ENCODE data around the gene WNT9A. TPM values are rescaled to one million over a fixed set of nuclear protein-coding genes. Genes with fewer than 3 reads are reported as not detected.

Gene WNT9A
- total and polyA plus RNA-seq, 2 of the 4 experiments (the other 2 are of a cell fraction): 0.18 to 0.36 TPM

- no peaks in the 10 kb centered on the region for H3K4me1 ChIP-seq (ENCODE audit: control insufficient read depth, insufficient read depth, low read length)
- no peak overlapping the region for H3K4ac ChIP-seq (ENCODE audit: low read depth, low read length)
- H4K5ac ChIP-seq (ENCODE audit: low read depth, low read length): no peak overlapping the region
- CTCF ChIA-PET: no interaction called here
- no peak overlapping the region for H2AFZ ChIP-seq (replicated peaks; ENCODE audit: low read length, poor library complexity)
- H2BK20ac ChIP-seq (ENCODE audit: low read depth, low read length): no peak overlapping the region
- no peaks in the 10 kb centered on the region for H3K9me3 ChIP-seq (ENCODE audit: control insufficient read depth, insufficient read depth, low read length)
- no peak overlapping the region for H3K9ac ChIP-seq (ENCODE audit: low read depth, low read length)
- TF ChIP-seq RCOR1 (IDR thresholded peaks at IDR 0.05; ENCODE audit: insufficient replicate concordance, low read length) (no peak), BHLHE40 (IDR thresholded peaks at IDR 0.05; ENCODE audit: low read depth, low read length) (no peak), ELK1 (IDR thresholded peaks at IDR 0.05; ENCODE audit: borderline replicate concordance, low read depth, low read length) (no peak), RAD21 (IDR thresholded peaks at IDR 0.05; ENCODE audit: low read length) (no peak), RFX5 (IDR thresholded peaks at IDR 0.05; ENCODE audit: low read depth, low read length) (no peak), USF2 (IDR thresholded peaks at IDR 0.05; ENCODE audit: low read depth, low read length) (no peak), FOS (IDR thresholded peaks at IDR 0.05; ENCODE audit: low read depth, low read length) (no peak), CEBPB (IDR thresholded peaks at IDR 0.05; ENCODE audit: low read depth, low read length) (no peak), POLR2A (IDR thresholded peaks at IDR 0.05; ENCODE audit: low read depth, low read length) (no peak), NFE2L2 (IDR thresholded peaks at IDR 0.05; ENCODE audit: low read depth, low read length) (no peak), MXI1 (IDR thresholded peaks at IDR 0.05; ENCODE audit: borderline replicate concordance, low read depth, low read length) (no peak), SMC3 (IDR thresholded peaks at IDR 0.05; ENCODE audit: low read depth, low read length) (no peak), MAZ (IDR thresholded peaks at IDR 0.05; ENCODE audit: borderline replicate concordance, low read depth, low read length) (no peak)
- TF ChIP-seq, protein P1, sequence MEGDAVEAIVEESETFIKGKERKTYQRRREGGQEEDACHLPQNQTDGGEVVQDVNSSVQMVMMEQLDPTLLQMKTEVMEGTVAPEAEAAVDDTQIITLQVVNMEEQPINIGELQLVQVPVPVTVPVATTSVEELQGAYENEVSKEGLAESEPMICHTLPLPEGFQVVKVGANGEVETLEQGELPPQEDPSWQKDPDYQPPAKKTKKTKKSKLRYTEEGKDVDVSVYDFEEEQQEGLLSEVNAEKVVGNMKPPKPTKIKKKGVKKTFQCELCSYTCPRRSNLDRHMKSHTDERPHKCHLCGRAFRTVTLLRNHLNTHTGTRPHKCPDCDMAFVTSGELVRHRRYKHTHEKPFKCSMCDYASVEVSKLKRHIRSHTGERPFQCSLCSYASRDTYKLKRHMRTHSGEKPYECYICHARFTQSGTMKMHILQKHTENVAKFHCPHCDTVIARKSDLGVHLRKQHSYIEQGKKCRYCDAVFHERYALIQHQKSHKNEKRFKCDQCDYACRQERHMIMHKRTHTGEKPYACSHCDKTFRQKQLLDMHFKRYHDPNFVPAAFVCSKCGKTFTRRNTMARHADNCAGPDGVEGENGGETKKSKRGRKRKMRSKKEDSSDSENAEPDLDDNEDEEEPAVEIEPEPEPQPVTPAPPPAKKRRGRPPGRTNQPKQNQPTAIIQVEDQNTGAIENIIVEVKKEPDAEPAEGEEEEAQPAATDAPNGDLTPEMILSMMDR (conservative IDR thresholded peaks at IDR 0.05; ENCODE audit: low read depth, low read length): no peak
- dilution Hi-C loops (cut with HindIII; ENCODE audit: low sequenced_read_pairs, unreplicated experiment): no loop called here
- no peak overlapping the region for H3K56ac ChIP-seq (ENCODE audit: extremely low read depth, insufficient read depth, low read length)
- no peak overlapping the region for H3K18ac ChIP-seq (ENCODE audit: low read depth, low read length)
- no peaks in the 10 kb centered on the region for H3K36me3 ChIP-seq (ENCODE audit: control insufficient read depth, insufficient read depth, low read length)
- 53% methylated on average over 4 of the region's 11 CpGs; no CpG with 5 or more reads in 1 of the 2 experiments for WGBS, 2 experiments (ENCODE audit: extremely low coverage in 2 of 2, insufficient read length in 1 of 2)
- H3K27me3 ChIP-seq (ENCODE audit: control insufficient read depth, insufficient read depth, low read length): no peaks in the 10 kb centered on the region; the same call in 1 of the 2 replicates
- H4K91ac ChIP-seq (ENCODE audit: insufficient read depth, low read depth, low read length): no peak overlapping the region
- H2BK15ac ChIP-seq (ENCODE audit: low read depth, low read length): no peak overlapping the region
- POLR2A ChIA-PET (ENCODE audit: unreplicated experiment): no interaction called here
- H3K14ac ChIP-seq (replicated peaks; ENCODE audit: low read depth, low read length): no peak overlapping the region
- H2AK5ac ChIP-seq (ENCODE audit: low read depth, low read length): no peak overlapping the region
- no peak overlapping the region for H3K4me2 ChIP-seq (ENCODE audit: low read depth, low read length)
- no peak overlapping the region for H3K4me3 ChIP-seq (ENCODE audit: insufficient read depth, low read depth, low read length)
- H2BK5ac ChIP-seq (ENCODE audit: low read depth, low read length, poor library complexity, severe bottlenecking): no peak overlapping the region
- DNase-seq: peak; percentile 11
- H4K8ac ChIP-seq (ENCODE audit: low read depth in 2 of 2, low read length in 2 of 2): no peak overlapping the region
- no peak overlapping the region for H2AK9ac ChIP-seq (replicated peaks; ENCODE audit: low read depth, low read length, poor library complexity)
- H3K79me1 ChIP-seq (ENCODE audit: low read depth in 1 of 2, low read length in 2 of 2): no peaks in the 10 kb centered on the region
- in situ Hi-C loops (cut with MboI; ENCODE audit: low sequenced_read_pairs): no loop called here
- no peaks in the 10 kb centered on the region for H4K20me1 ChIP-seq (ENCODE audit: insufficient read depth, low read length)
- H3K23ac ChIP-seq (ENCODE audit: low read depth, low read length): no peak overlapping the region
- H2BK120ac ChIP-seq (ENCODE audit: low read depth, low read length): no peak overlapping the region
- intact Hi-C loops (cut with micrococcal nuclease): no loop called here
- H3K9me1 ChIP-seq (ENCODE audit: insufficient read depth, low read length): no peaks in the 10 kb centered on the region
- H3K27ac ChIP-seq (ENCODE audit: insufficient read depth, low read length): no peak overlapping the region
- ATAC-seq (ENCODE audit: low read depth): peak; percentile 40
- no TSS peak for BruUV-seq (replicated peaks)
These were observed 45.7 kb downstream of the WNT9A start for GRCh38 chr1:227901906-227902640.
